ENCODE measurements around the gene PCDHA7.
A peak's percentile ranks its signal among the peaks of the same experiment; 100 is the strongest.
"Not testable (repeated sequence)": the region's sequence is repeated elsewhere in the genome, so short reads cannot be mapped to it uniquely, and the experiment has no call there.

PCDHA7 gene

GRCh38 chr5:140869555-140869886 lies 35.5 kb downstream of the PCDHA7 start:
- no peak for DNase-seq (ENCODE audit: low read depth)
- peak; percentile 35 for TF ChIP-seq CTCF (IDR thresholded peaks at IDR 0.05; ENCODE audit: control insufficient read depth, insufficient read depth, low read depth, low read length, missing control alignments)
- no peak overlapping the region for H3K4me3 ChIP-seq (ENCODE audit: control insufficient read depth, low read depth, low read length)

- no peak for DNase-seq (ENCODE audit: low read depth)
- no peak for TF ChIP-seq CTCF (IDR thresholded peaks at IDR 0.05; ENCODE audit: control insufficient read depth, insufficient read depth, low read depth, low read length, missing control alignments)
- H3K4me3 ChIP-seq (ENCODE audit: control insufficient read depth, low read depth, low read length), result no peak overlapping the region
These were observed 36.4 kb downstream of the PCDHA7 start for GRCh38 chr5:140870221-140871201.

GRCh38 chr5:140875085-140876065 lies 41.3 kb downstream of the PCDHA7 start, which contains the start of gene PCDHA12:
Gene PCDHA12 (plus strand): TSS chr5:140875308. CDS start chr5:140875473, 165 bp downstream.
- TF ChIP-seq CTCF (IDR thresholded peaks at IDR 0.05; ENCODE audit: control insufficient read depth, insufficient read depth, low read depth, low read length, missing control alignments), result no peak
- no peak for DNase-seq (ENCODE audit: low read depth)

GRCh38 chr5:140876541-140877261 lies 42.6 kb downstream of the PCDHA7 start:
- not testable (repeated sequence) for DNase-seq (ENCODE audit: low read depth); H3K4me3 ChIP-seq (ENCODE audit: control insufficient read depth, low read depth, low read length)

More at GRCh38 chr5:140875085-140876065, 41.3 kb downstream of the PCDHA7 start, which contains the start of gene PCDHA12:
- H3K4me3 ChIP-seq (ENCODE audit: control insufficient read depth, low read depth, low read length), result no peak within 1 kb of the TSS

GRCh38 chr5:140877262-140877581 lies 43.2 kb downstream of the PCDHA7 start:
- no peak overlapping the region for H3K4me3 ChIP-seq (ENCODE audit: control insufficient read depth, low read depth, low read length)
- TF ChIP-seq CTCF (IDR thresholded peaks at IDR 0.05; ENCODE audit: control insufficient read depth, insufficient read depth, low read depth, low read length, missing control alignments), result no peak

GRCh38 chr5:140881889-140882590 lies 48.0 kb downstream of the PCDHA7 start, which contains the start of gene PCDHA13:
Gene PCDHA13 (plus strand): TSS chr5:140882124. CDS start chr5:140882269, 145 bp downstream.
- peak; percentile 18 for TF ChIP-seq CTCF (IDR thresholded peaks at IDR 0.05; ENCODE audit: control insufficient read depth, insufficient read depth, low read depth, low read length, missing control alignments)
- DNase-seq (ENCODE audit: low read depth), result no peak
- no peak within 1 kb of the TSS; the same call in 1 of the 2 replicates for H3K4me3 ChIP-seq (ENCODE audit: control insufficient read depth, low read depth, low read length)

More at GRCh38 chr5:140877262-140877581, 43.2 kb downstream of the PCDHA7 start:
- DNase-seq (ENCODE audit: low read depth), result no peak

Measured in AG09309 (cell line).